ENCODE measurements around the gene KLRC4. TPM values are rescaled to one million over a fixed set of nuclear protein-coding genes. Genes with fewer than 3 reads are reported as not detected.
"Not testable (repeated sequence)": the region's sequence is repeated elsewhere in the genome, so short reads cannot be mapped to it uniquely, and the experiment has no call there.

KLRC4 gene
- total RNA-seq, 1 donor from 2014 or later = not detected

- H3K4me1 Mint-ChIP-seq = peaks cover 6% of the 10 kb centered on the region
- H3K9me3 Mint-ChIP-seq = no peaks in the 10 kb centered on the region
- no peak for TF ChIP-seq CTCF (conservative IDR thresholded peaks at IDR 0.05)
- DNase-seq (ENCODE audit: low read depth, low spot score) = no peak
- H3K27me3 Mint-ChIP-seq (ENCODE audit: low read depth) = no peaks in the 10 kb centered on the region
- no peak overlapping the region for H3K4me3 Mint-ChIP-seq
- no peak overlapping the region for H3K27ac Mint-ChIP-seq (ENCODE audit: unreplicated experiment)
- H3K36me3 Mint-ChIP-seq (ENCODE audit: low read depth) = no peaks in the 10 kb centered on the region
These were observed 12.3 kb downstream of the KLRC4 start for GRCh38 chr12:10397296-10397695.

- not testable (repeated sequence) for DNase-seq (ENCODE audit: low read depth, low spot score); H3K36me3 Mint-ChIP-seq (ENCODE audit: low read depth); H3K27me3 Mint-ChIP-seq (ENCODE audit: low read depth); H3K4me1 Mint-ChIP-seq; H3K4me3 Mint-ChIP-seq; H3K27ac Mint-ChIP-seq (ENCODE audit: unreplicated experiment); H3K9me3 Mint-ChIP-seq
These were observed 13.4 kb downstream of the KLRC4 start for GRCh38 chr12:10396176-10396575.

GRCh38 chr12:10395390-10395998 is 14.1 kb downstream of the KLRC4 start:
- no peak for DNase-seq (ENCODE audit: low read depth, low spot score)

GRCh38 chr12:10394531-10395152 is 14.9 kb downstream of the KLRC4 start:
- peak overlapping the region; percentile 7 for H3K27ac Mint-ChIP-seq (ENCODE audit: unreplicated experiment)
- H3K4me1 Mint-ChIP-seq; DNase-seq (ENCODE audit: low read depth, low spot score); H3K9me3 Mint-ChIP-seq; H3K36me3 Mint-ChIP-seq (ENCODE audit: low read depth); H3K27me3 Mint-ChIP-seq (ENCODE audit: low read depth); H3K4me3 Mint-ChIP-seq: not testable (repeated sequence)

More at GRCh38 chr12:10395390-10395998, 14.1 kb downstream of the KLRC4 start:
- Mint-ChIP-seq H3K9me3 (no peaks in the 10 kb centered on the region), H3K4me1 (peaks cover 6% of the 10 kb centered on the region), H3K27me3 (ENCODE audit: low read depth) (no peaks in the 10 kb centered on the region), H3K4me3 (no peak overlapping the region), H3K27ac (ENCODE audit: unreplicated experiment) (no peak overlapping the region), H3K36me3 (ENCODE audit: low read depth) (no peaks in the 10 kb centered on the region)
- TF ChIP-seq CTCF (conservative IDR thresholded peaks at IDR 0.05) = no peak

- TF ChIP-seq CTCF (conservative IDR thresholded peaks at IDR 0.05) = no peak
- Mint-ChIP-seq H3K4me3 (no peak overlapping the region), H3K27ac (ENCODE audit: unreplicated experiment) (no peak overlapping the region), H3K4me1 (peaks cover 6% of the 10 kb centered on the region), H3K9me3 (no peaks in the 10 kb centered on the region), H3K36me3 (ENCODE audit: low read depth) (no peaks in the 10 kb centered on the region), H3K27me3 (ENCODE audit: low read depth) (no peaks in the 10 kb centered on the region)
- no peak for DNase-seq (ENCODE audit: low read depth, low spot score)
These were observed 16.3 kb downstream of the KLRC4 start for GRCh38 chr12:10393291-10393690.

- Mint-ChIP-seq H3K27ac (ENCODE audit: unreplicated experiment) (no peak overlapping the region), H3K36me3 (ENCODE audit: low read depth) (no peaks in the 10 kb centered on the region), H3K4me1 (peaks cover 6% of the 10 kb centered on the region), H3K4me3 (no peak overlapping the region), H3K9me3 (no peaks in the 10 kb centered on the region), H3K27me3 (ENCODE audit: low read depth) (no peaks in the 10 kb centered on the region)
- no peak for DNase-seq (ENCODE audit: low read depth, low spot score)
- TF ChIP-seq CTCF (conservative IDR thresholded peaks at IDR 0.05) = no peak
These were observed 17.1 kb downstream of the KLRC4 start for GRCh38 chr12:10392394-10392930.

GRCh38 chr12:10390991-10391390 is 18.6 kb downstream of the KLRC4 start:
- H3K9me3 Mint-ChIP-seq; DNase-seq (ENCODE audit: low read depth, low spot score): not testable (repeated sequence)

More at GRCh38 chr12:10390991-10391390, 18.6 kb downstream of the KLRC4 start:
- not testable (repeated sequence) for H3K27ac Mint-ChIP-seq (ENCODE audit: unreplicated experiment); H3K27me3 Mint-ChIP-seq (ENCODE audit: low read depth); H3K36me3 Mint-ChIP-seq (ENCODE audit: low read depth); H3K4me1 Mint-ChIP-seq; H3K4me3 Mint-ChIP-seq

Measured in neural crest cell (in vitro differentiated cells).